AG10803 (cell line): Measurements from ENCODE around the gene FUT8.

Experiments used
- DNase-seq: peaks from one replicate; pipeline ENCODE4 v3.0.0; 2010; ENCODE audit warnings: low read depth
- H3K4me3 ChIP-seq: 2 replicates; pipeline ENCODE4 v1.5.1; 2011; ENCODE audit warnings: mild to moderate bottlenecking, low read length, control low read depth
- TF ChIP-seq, protein P1 (sequence below): conservative IDR thresholded peaks from 2 replicates; pipeline ENCODE4 v1.5.1; 2011; ENCODE audit warnings: mild to moderate bottlenecking, low read length, control low read depth, inconsistent platforms

The FUT8 gene

GRCh38 chr14:65479386-65479785 lies 66.9 kb downstream of the FUT8 start:
- TF ChIP-seq, protein P1, sequence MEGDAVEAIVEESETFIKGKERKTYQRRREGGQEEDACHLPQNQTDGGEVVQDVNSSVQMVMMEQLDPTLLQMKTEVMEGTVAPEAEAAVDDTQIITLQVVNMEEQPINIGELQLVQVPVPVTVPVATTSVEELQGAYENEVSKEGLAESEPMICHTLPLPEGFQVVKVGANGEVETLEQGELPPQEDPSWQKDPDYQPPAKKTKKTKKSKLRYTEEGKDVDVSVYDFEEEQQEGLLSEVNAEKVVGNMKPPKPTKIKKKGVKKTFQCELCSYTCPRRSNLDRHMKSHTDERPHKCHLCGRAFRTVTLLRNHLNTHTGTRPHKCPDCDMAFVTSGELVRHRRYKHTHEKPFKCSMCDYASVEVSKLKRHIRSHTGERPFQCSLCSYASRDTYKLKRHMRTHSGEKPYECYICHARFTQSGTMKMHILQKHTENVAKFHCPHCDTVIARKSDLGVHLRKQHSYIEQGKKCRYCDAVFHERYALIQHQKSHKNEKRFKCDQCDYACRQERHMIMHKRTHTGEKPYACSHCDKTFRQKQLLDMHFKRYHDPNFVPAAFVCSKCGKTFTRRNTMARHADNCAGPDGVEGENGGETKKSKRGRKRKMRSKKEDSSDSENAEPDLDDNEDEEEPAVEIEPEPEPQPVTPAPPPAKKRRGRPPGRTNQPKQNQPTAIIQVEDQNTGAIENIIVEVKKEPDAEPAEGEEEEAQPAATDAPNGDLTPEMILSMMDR = no peak
- H3K4me3 ChIP-seq = no peak overlapping the region
- DNase-seq = no peak

- TF ChIP-seq, protein P1 = no peak
- no peak overlapping the region for H3K4me3 ChIP-seq
- peak; percentile 18 for DNase-seq
Measured at GRCh38 chr14:65482757-65483438, 70.4 kb downstream of the FUT8 start.

- TF ChIP-seq, protein P1 = no peak
- DNase-seq = no peak
- no peak overlapping the region for H3K4me3 ChIP-seq
Measured at GRCh38 chr14:65483647-65484046, 71.1 kb downstream of the FUT8 start.

DNA sequence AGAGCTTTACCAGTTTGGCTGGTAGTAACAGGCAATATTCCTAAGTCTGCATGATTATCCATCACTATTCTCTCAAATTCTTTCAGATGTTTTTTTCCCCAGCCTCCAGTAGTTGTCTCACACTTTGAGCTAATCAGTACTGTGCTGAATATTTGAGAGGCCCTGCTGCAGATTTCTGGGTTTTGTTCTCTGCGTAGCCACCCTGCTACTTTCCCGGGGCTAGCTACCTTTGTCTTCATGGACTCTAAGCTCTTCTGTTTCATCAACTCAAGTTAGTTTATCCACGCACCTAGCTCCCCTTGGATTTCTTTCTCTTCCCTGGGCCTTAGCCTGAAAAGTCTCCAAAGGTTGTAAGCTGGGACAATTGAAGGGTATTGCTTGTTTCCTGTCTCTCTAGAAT lies 73.0 kb downstream of the FUT8 start:
- TF ChIP-seq, protein P1 = no peak
- no peak overlapping the region for H3K4me3 ChIP-seq
- DNase-seq = no peak

DNA sequence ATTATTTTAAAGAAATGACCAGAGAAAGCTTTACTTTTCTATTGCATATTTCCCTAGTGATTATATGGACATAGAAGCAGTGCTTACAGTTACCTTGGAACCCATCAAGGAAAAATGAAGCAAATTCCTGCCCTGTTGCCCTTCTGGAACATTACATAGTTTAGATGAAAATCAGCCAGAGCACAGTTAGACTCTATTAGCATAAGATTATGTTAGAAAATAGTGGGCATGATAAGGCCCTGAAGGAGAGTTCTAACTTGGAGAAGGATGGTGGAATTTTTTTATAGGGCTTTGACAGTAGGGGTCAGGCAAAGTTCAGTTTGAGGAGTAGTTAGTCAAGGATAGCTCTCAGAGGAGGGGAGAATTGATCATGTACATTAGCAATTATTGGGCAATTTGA lies 74.3 kb downstream of the FUT8 start:
- no peak for DNase-seq
- no peak overlapping the region for H3K4me3 ChIP-seq
- TF ChIP-seq, protein P1 = no peak

GRCh38 chr14:65487783-65488494 lies 75.4 kb downstream of the FUT8 start:
- no peak overlapping the region for H3K4me3 ChIP-seq
- no peak for DNase-seq
- TF ChIP-seq, protein P1 = no peak

DNA sequence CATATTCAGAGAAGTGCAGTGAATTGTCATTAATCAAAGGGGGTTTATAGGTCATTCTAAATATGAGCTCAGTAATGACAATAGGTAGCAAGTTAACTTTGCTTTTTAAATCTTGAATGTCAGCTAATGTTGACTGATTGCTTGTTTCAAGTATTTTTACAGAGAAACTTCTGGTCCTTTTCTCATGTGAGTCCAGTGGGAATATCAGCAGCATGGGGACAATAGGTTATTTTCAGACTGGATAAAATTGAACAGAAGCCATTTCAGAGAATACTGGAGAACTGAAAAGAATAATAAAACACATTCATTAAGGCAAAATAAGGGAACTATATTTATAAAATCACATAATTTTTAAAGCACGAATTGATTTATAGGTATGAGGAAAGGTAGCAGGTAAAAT lies 78.7 kb downstream of the FUT8 start:
- TF ChIP-seq, protein P1 = no peak
- no peak for DNase-seq
- no peak overlapping the region for H3K4me3 ChIP-seq
